ENCODE results near the gene ATP8A2. TPM values are rescaled to one million over a fixed set of nuclear protein-coding genes. Genes with fewer than 3 reads are reported as not detected.
A peak's percentile ranks its signal among the peaks of the same experiment; 100 is the strongest.

ATP8A2 gene
- total RNA-seq, 1 donor from 2014 or later = 1.9 TPM

GRCh38 chr13:25691654-25692053 is 319.9 kb downstream of the ATP8A2 start:
- Mint-ChIP-seq H3K36me3 (ENCODE audit: low read depth) (no peaks in the 10 kb centered on the region), H3K4me1 (ENCODE audit: low read depth) (peaks cover 47% of the 10 kb centered on the region), H3K27me3 (ENCODE audit: low read depth) (no peaks in the 10 kb centered on the region), H3K9me3 (ENCODE audit: low read depth) (peaks cover 8% of the 10 kb centered on the region), H3K4me3 (ENCODE audit: unreplicated experiment) (no peak overlapping the region), H3K27ac (ENCODE audit: unreplicated experiment) (peak overlapping the region; percentile 52)
- DNase-seq (ENCODE audit: low spot score) = no peak
- TF ChIP-seq CTCF (IDR thresholded peaks at IDR 0.05) = no peak

- peaks cover 42% of the 10 kb centered on the region for H3K4me1 Mint-ChIP-seq (ENCODE audit: low read depth)
- H3K27me3 Mint-ChIP-seq (ENCODE audit: low read depth) = no peaks in the 10 kb centered on the region
- H3K9me3 Mint-ChIP-seq (ENCODE audit: low read depth) = peaks cover 9% of the 10 kb centered on the region
- no peak for TF ChIP-seq CTCF (IDR thresholded peaks at IDR 0.05)
- no peaks in the 10 kb centered on the region for H3K36me3 Mint-ChIP-seq (ENCODE audit: low read depth)
- H3K27ac Mint-ChIP-seq (ENCODE audit: unreplicated experiment) = peak overlapping the region; percentile 52
- no peak overlapping the region for H3K4me3 Mint-ChIP-seq (ENCODE audit: unreplicated experiment)
- no peak for DNase-seq (ENCODE audit: low spot score)
Measured at GRCh38 chr13:25692099-25692498, 320.3 kb downstream of the ATP8A2 start.

GRCh38 chr13:25699056-25699455 is 327.3 kb downstream of the ATP8A2 start:
- H3K27ac Mint-ChIP-seq (ENCODE audit: unreplicated experiment) = no peak overlapping the region
- H3K36me3 Mint-ChIP-seq (ENCODE audit: low read depth) = no peaks in the 10 kb centered on the region
- no peak for DNase-seq (ENCODE audit: low spot score)
- peaks cover 12% of the 10 kb centered on the region for H3K4me1 Mint-ChIP-seq (ENCODE audit: low read depth)
- H3K9me3 Mint-ChIP-seq (ENCODE audit: low read depth) = peaks cover 17% of the 10 kb centered on the region
- H3K4me3 Mint-ChIP-seq (ENCODE audit: unreplicated experiment) = no peak overlapping the region
- TF ChIP-seq CTCF (IDR thresholded peaks at IDR 0.05) = no peak
- no peaks in the 10 kb centered on the region for H3K27me3 Mint-ChIP-seq (ENCODE audit: low read depth)

- H3K9me3 Mint-ChIP-seq (ENCODE audit: low read depth) = peaks cover 17% of the 10 kb centered on the region
- H3K27ac Mint-ChIP-seq (ENCODE audit: unreplicated experiment) = no peak overlapping the region
- DNase-seq (ENCODE audit: low spot score) = no peak
- no peak for TF ChIP-seq CTCF (IDR thresholded peaks at IDR 0.05)
- H3K4me3 Mint-ChIP-seq (ENCODE audit: unreplicated experiment) = no peak overlapping the region
- H3K27me3 Mint-ChIP-seq (ENCODE audit: low read depth) = no peaks in the 10 kb centered on the region
- no peaks in the 10 kb centered on the region for H3K36me3 Mint-ChIP-seq (ENCODE audit: low read depth)
- peaks cover 17% of the 10 kb centered on the region for H3K4me1 Mint-ChIP-seq (ENCODE audit: low read depth)
Measured at GRCh38 chr13:25699600-25699999, 327.8 kb downstream of the ATP8A2 start.

GRCh38 chr13:25701304-25701703 is 329.5 kb downstream of the ATP8A2 start:
- Mint-ChIP-seq H3K27me3 (ENCODE audit: low read depth) (no peaks in the 10 kb centered on the region), H3K9me3 (ENCODE audit: low read depth) (peaks cover 13% of the 10 kb centered on the region), H3K27ac (ENCODE audit: unreplicated experiment) (no peak overlapping the region), H3K36me3 (ENCODE audit: low read depth) (no peaks in the 10 kb centered on the region), H3K4me1 (ENCODE audit: low read depth) (peaks cover 25% of the 10 kb centered on the region), H3K4me3 (ENCODE audit: unreplicated experiment) (no peak overlapping the region)
- no peak for TF ChIP-seq CTCF (IDR thresholded peaks at IDR 0.05)
- no peak for DNase-seq (ENCODE audit: low spot score)

Data from chondrocyte (in vitro differentiated cells).